ENCODE results near the gene ADAMTS10.
"Not testable (repeated sequence)": the region's sequence is repeated elsewhere in the genome, so short reads cannot be mapped to it uniquely, and the experiment has no call there.

Gene ADAMTS10

GRCh38 chr19:8622886-8623285 is 12.4 kb upstream of the ADAMTS10 start:
- DNase-seq, result not testable (repeated sequence)

GRCh38 chr19:8618751-8619150 is 8.2 kb upstream of the ADAMTS10 start:
- no peak for DNase-seq

GRCh38 chr19:8617984-8618383 is 7.5 kb upstream of the ADAMTS10 start:
- no peak for DNase-seq

GRCh38 chr19:8617325-8617724 is 6.8 kb upstream of the ADAMTS10 start:
- DNase-seq, result not testable (repeated sequence)

GRCh38 chr19:8616861-8617260 is 6.3 kb upstream of the ADAMTS10 start:
- no peak for DNase-seq

- peak; percentile 26 for DNase-seq
These were observed 5.5 kb upstream of the ADAMTS10 start for GRCh38 chr19:8615813-8616596.

- no peak for DNase-seq
These were observed 4.5 kb upstream of the ADAMTS10 start for GRCh38 chr19:8615024-8615423.

- no peak for DNase-seq
These were observed 3.9 kb upstream of the ADAMTS10 start for GRCh38 chr19:8614455-8614854.

- no peak for DNase-seq
These were observed 2.3 kb upstream of the ADAMTS10 start for GRCh38 chr19:8612807-8613171.

- DNase-seq, result no peak
These were observed 1.6 kb upstream of the ADAMTS10 start for GRCh38 chr19:8611877-8612806.

- no peak for DNase-seq
These were observed 919 bp upstream of the ADAMTS10 start for GRCh38 chr19:8611391-8611876.

GRCh38 chr19:8610936-8611300 is 403 bp upstream of the ADAMTS10 start:
- DNase-seq, result no peak

GRCh38 chr19:8609279-8610040 is 1.1 kb downstream of the ADAMTS10 start:
- no peak for DNase-seq

GRCh38 chr19:8608941-8609278 is 1.6 kb downstream of the ADAMTS10 start:
- DNase-seq, result no peak

- DNase-seq, result no peak
These were observed 3.1 kb downstream of the ADAMTS10 start for GRCh38 chr19:8607386-8607785.

GRCh38 chr19:8605514-8605913 is 5.0 kb downstream of the ADAMTS10 start:
- no peak for DNase-seq

GRCh38 chr19:8601796-8602195 is 8.7 kb downstream of the ADAMTS10 start:
- no peak for DNase-seq

- no peak for DNase-seq
These were observed 9.7 kb downstream of the ADAMTS10 start for GRCh38 chr19:8600816-8601215.

GRCh38 chr19:8600064-8600463 is 10.5 kb downstream of the ADAMTS10 start:
- DNase-seq, result no peak

- no peak for DNase-seq
These were observed 14.3 kb downstream of the ADAMTS10 start for GRCh38 chr19:8596168-8596567.

GRCh38 chr19:8595651-8596050 is 14.9 kb downstream of the ADAMTS10 start:
- DNase-seq, result no peak

GRCh38 chr19:8593931-8594330 is 16.6 kb downstream of the ADAMTS10 start:
- DNase-seq, result no peak

All from midbrain (tissue), 1 donor.